HG03565 (cell line): ENCODE results near the gene ZNF710.
"Not testable (repeated sequence)": the region's sequence is repeated elsewhere in the genome, so short reads cannot be mapped to it uniquely, and the experiment has no call there.

ENCODE experiments used
- ATAC-seq: cut with Tn5 transposase; IDR thresholded peaks from one replicate; pipeline ENCODE4 v1.9.1; 2021; ENCODE audit warnings: mild to moderate bottlenecking, moderate library complexity; ENCODE audit not compliant: unreplicated experiment

ZNF710 gene, protein sequence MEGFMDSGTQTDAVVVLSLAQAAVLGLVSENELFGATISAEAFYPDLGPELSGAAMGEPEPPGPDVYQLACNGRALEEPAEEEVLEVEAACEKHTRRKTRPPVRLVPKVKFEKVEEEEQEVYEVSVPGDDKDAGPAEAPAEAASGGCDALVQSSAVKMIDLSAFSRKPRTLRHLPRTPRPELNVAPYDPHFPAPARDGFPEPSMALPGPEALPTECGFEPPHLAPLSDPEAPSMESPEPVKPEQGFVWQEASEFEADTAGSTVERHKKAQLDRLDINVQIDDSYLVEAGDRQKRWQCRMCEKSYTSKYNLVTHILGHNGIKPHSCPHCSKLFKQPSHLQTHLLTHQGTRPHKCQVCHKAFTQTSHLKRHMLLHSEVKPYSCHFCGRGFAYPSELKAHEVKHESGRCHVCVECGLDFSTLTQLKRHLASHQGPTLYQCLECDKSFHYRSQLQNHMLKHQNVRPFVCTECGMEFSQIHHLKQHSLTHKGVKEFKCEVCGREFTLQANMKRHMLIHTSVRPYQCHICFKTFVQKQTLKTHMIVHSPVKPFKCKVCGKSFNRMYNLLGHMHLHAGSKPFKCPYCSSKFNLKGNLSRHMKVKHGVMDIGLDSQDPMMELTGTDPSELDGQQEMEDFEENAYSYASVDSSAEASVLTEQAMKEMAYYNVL

DNA sequence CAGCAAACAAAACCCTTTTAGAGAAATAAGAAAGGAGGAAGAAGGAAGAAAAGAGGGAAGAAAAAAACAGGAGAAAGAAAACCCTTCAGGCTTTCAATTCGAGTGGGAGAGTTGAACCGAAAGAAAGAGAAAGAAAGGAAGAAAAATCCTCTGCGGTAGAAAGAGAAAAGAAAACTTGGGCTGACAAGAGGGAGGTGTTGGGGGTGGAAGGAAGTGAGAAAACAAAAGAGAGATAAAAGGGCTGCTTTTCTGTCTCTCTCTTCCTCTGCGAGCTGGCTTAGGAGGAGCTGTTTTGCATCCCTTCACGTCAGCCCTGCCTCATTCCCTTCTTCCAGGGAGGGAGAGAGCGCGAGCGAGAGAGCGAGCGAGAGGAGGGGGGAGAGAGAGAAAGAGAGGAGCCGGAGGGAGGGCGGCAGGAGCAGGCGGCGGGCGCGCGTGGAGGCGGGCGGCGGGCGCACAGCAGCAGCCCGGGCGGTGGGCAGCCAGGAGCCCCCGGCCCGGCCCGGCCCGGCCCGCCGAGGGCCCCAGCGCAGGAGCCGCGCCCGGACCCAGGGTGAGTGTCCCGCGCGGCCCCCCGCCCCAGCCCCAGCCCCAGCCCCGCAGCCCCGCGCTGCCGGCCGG lies at the start of gene ZNF710:
Gene ZNF710 (plus strand): TSS at position 263 of the 621 bp plus-strand sequence. CDS start 65,814 bp downstream, outside the sequence.
- ATAC-seq: no peak

GRCh38 chr15:89954541-89954940 lies 46.6 kb upstream of the ZNF710 start:
- ATAC-seq: no peak

DNA sequence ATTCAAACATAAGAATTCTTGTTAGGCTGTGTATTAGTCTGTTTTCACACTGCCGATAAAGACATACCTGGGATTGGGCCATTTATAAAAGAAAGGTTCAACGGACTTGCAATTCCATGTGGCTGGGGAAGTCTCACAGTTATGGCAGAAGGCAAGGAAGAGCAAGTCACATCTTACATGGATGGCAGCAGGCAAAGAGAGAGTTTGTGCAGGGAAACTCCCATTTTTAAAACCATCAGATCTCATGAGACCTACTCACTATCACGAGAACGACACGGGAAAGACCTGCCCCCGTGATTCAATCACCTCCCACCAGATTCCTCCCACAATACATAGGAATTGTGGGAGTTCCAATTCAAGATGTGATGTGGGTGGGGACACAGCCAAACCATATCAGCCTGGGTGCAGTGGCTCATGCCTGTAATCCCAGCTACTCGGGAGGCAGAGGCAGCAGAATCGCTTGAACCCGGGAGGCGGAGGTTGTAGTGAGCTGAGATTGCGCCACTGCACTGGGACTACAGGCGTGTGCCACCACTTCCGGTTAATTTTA lies 45.6 kb upstream of the ZNF710 start:
- not testable (repeated sequence) for ATAC-seq

GRCh38 chr15:89958107-89958805 lies 42.9 kb upstream of the ZNF710 start:
- no peak for ATAC-seq

GRCh38 chr15:89963301-89964231 lies 37.6 kb upstream of the ZNF710 start:
- ATAC-seq: no peak

GRCh38 chr15:89964232-89964954 lies 36.7 kb upstream of the ZNF710 start:
- ATAC-seq: no peak

DNA sequence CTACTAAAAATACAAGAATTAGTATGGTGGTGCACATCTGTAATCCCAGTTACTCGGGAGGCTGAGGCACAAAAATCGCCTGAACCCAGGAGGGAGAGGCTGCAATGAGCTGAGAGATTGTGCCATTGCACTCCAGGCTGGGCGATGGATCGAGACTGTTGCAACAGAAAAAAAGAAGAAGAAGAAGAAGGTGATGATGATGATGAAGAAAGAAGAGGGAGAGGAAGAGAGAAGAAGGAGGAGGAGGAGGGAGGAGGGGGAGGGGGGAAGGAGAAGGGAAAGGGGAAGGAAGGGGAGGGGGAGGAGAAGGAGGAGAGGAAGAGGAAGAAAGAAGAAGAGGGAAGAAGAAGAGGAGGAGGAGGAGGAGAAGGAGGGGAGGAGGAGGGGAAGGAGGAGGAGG lies 33.2 kb upstream of the ZNF710 start:
- ATAC-seq: no peak

DNA sequence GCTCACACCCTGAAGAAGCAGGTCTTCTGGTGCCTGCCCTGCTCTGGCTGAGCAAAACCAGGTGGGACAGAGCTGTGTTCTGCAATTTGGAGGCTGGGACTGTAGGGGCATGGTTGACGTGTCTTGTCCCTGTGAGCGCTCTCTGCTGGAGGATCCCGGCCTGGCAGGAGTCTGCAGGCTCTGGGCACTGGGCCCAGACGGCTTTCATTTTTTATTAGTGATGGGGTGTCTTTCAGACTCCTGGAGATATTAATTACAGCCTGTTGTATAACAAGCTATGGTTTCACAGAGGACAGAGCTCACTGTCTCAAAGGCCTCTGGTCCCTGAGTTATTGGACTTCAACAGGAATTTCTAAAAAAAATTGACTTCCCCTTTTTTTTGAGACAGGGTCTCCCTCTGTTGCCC lies 29.5 kb upstream of the ZNF710 start:
- peak; percentile 64 for ATAC-seq

- no peak for ATAC-seq
Observed at GRCh38 chr15:89972085-89972484, 29.0 kb upstream of the ZNF710 start.

- ATAC-seq: no peak
Observed at GRCh38 chr15:89975482-89976245, 25.5 kb upstream of the ZNF710 start.

- no peak for ATAC-seq
Observed at GRCh38 chr15:89976246-89976600, 24.9 kb upstream of the ZNF710 start.

DNA sequence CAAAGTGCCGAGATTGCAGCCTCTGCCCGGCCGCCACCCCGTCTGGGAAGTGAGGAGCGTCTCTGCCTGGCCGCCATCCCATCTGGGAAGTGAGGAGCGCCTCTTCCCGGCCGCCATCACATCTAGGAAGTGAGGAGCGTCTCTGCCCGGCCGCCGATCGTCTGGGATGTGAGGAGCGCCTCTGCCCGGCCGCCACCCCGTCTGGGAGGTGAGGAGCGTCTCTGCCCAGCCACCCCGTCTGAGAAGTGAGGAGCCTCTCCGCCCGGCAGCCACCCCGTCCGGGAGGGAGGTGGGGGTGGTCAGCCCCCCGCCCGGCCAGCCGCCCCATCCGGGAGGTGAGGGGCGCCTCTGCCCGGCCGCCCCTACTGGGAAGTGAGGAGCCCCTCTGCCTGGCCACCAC lies 23.3 kb upstream of the ZNF710 start:
- not testable (repeated sequence) for ATAC-seq

GRCh38 chr15:89978914-89979313 lies 22.2 kb upstream of the ZNF710 start:
- no peak for ATAC-seq

GRCh38 chr15:89980896-89981295 lies 20.2 kb upstream of the ZNF710 start:
- ATAC-seq: no peak

DNA sequence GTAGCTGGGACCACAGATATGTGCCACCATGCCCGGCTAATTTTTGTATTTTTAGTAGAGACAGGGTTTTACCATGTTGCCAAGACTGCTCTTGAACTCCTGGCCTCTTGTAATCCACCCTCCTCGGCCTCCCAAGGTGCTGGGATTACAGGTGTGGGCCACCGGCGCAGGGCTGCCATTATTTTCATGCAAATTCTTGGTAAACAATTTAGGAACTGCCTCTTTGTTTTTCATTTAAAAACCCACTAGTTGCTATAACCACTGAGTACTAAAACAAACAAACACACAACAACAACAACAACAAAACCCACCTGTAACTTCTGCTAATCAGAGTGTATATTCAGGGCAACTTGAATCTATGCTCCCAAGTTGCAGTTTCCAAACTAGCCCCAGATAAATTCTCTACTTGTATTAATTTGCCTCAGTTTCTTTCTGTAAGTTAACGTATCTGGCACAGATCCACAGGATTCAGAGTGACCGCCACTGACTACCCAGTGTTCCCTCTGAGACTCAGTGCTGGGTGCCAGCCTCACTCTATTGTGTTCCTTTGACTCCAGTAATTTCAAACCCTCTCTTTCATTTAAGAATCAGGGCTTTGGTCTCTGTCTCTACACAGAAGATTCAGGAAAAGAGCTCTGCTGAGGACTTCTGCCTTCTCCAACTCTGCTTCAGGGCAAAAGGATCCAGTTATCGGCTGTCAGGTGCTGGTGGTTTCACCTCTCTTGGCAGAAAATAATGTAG lies 18.6 kb upstream of the ZNF710 start:
- no peak for ATAC-seq

- no peak for ATAC-seq
Observed at GRCh38 chr15:89984001-89984400, 17.1 kb upstream of the ZNF710 start.

DNA sequence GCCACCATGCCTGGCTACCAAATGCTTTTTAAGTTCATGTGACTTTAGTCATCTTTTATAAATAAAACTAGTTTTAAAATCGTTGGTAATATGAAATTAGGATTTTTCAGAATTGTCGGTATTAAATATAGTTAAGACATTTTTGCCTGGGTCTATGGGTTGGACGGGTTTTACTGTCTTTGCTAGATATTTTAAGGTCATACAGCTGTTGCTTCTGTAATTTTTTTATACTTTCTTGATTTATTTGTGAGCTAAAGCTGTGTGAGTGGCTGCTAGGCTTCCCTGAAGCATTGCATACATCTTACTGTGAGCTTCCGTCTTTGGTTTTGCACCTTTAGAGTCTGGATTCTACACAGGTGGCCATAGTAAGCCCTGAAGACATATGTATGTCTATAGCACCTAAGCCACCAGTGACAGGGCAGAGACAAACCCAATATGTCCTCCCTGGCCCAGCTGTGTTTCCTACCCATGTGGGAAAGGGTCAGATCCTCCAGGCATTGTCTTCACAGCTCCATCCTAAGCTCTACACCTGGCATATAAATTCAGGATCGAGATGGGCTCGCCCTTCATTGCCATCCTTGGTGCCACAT lies 16.6 kb upstream of the ZNF710 start:
- ATAC-seq: no peak
